ENCODE results near the gene BMP6. TPM values are rescaled to one million over a fixed set of nuclear protein-coding genes. Genes with fewer than 3 reads are reported as not detected.

BMP6 gene
- total and polyA plus RNA-seq, 2 of the 8 experiments (the other 6 are each of a cell fraction or from before 2014, with no cell fraction given) = 2.0 to 2.1 TPM

- TF ChIP-seq POLR2AphosphoS5 (IDR thresholded peaks at IDR 0.05; ENCODE audit: low read depth, low read length) (no peak), RBBP5 (IDR thresholded peaks at IDR 0.05; ENCODE audit: borderline replicate concordance, low read depth, low read length) (no peak), SIRT6 (IDR thresholded peaks at IDR 0.05; ENCODE audit: low read length) (no peak), EP300 (IDR thresholded peaks at IDR 0.05; ENCODE audit: borderline replicate concordance in 1 of 2, low read depth in 2 of 2, low read length in 2 of 2) (no peak), JUND (IDR thresholded peaks at IDR 0.05; ENCODE audit: low read length) (no peak), GABPA (IDR thresholded peaks at IDR 0.05; ENCODE audit: borderline replicate concordance, insufficient read depth, low read length) (no peak)
- TF ChIP-seq, protein P1, sequence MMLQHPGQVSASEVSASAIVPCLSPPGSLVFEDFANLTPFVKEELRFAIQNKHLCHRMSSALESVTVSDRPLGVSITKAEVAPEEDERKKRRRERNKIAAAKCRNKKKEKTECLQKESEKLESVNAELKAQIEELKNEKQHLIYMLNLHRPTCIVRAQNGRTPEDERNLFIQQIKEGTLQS (IDR thresholded peaks at IDR 0.05; ENCODE audit: insufficient read depth, low read depth, low read length) = no peak
Measured at GRCh38 chr6:7770111-7770510, 44.2 kb downstream of the BMP6 start (continued).

Data from H1 (cell line).